PC-9 (cell line): Measurements from ENCODE around the gene UBAP1. TPM values are rescaled to one million over a fixed set of nuclear protein-coding genes. Genes with fewer than 3 reads are reported as not detected.

ENCODE experiments used
- BruUV-seq: library from RNA; stranded (reverse); fragments of 400-500 nt; replicated peaks from 2 replicates; lab custom pipeline; 2021; lab: Mats Ljungman, UMichigan
- CTCF ChIA-PET: fragments of 300-600 bp; sonication (Branson Sonifier 250); formaldehyde crosslinking; loops from one replicate; lab custom pipeline; 2022; ENCODE audit warnings: antibody characterized with exemption; lab: Charles Lee
- POLR2A ChIA-PET: fragments of 300-600 bp; sonication (Branson Sonifier 250); formaldehyde crosslinking; loops from one replicate; lab custom pipeline; 2022; ENCODE audit warnings: antibody characterized with exemption; ENCODE audit not compliant: unreplicated experiment; lab: Charles Lee
- DNase-seq, 2 experiments: peaks; one replicate each; pipeline versions ENCODE4 v3.0.0 to v3.0.0-alpha.2; 2015 to 2022; ENCODE audit warnings: mixed read lengths in 1 of 2
- H2AFZ ChIP-seq: fragments of 200-600 bp; sonication (generic); 2 replicates; pipeline ENCODE4 v1.8.1; 2017; ENCODE audit warnings: antibody characterized with exemption
- H3F3A ChIP-seq: fragments of 200-600 bp; sonication (generic); 2 replicates; pipeline ENCODE4 v1.8.1; 2017; ENCODE audit warnings: antibody characterized with exemption, mild to moderate bottlenecking, low read depth; ENCODE audit not compliant: insufficient read depth
- H3K27ac ChIP-seq: fragments of 200-600 bp; sonication (generic); 2 replicates; pipeline ENCODE4 v1.6.1; 2016; ENCODE audit warnings: mixed run types
- H3K27me3 ChIP-seq: fragments of 200-600 bp; sonication (generic); 2 replicates; pipeline ENCODE4 v1.6.1; 2016; ENCODE audit warnings: low read depth, mixed run types; ENCODE audit not compliant: insufficient read depth
- H3K36me3 ChIP-seq: fragments of 200-600 bp; sonication (generic); 2 replicates; pipeline ENCODE4 v1.6.1; 2016; ENCODE audit warnings: low read depth, mixed run types
- H3K4me1 ChIP-seq: fragments of 200-600 bp; sonication (generic); replicated peaks from 2 replicates; pipeline ENCODE4 v1.6.1; 2016; ENCODE audit warnings: mixed run types; ENCODE audit not compliant: insufficient read depth
- H3K4me2 ChIP-seq: fragments of 200-600 bp; sonication (generic); 2 replicates; pipeline ENCODE4 v1.6.1; 2017; ENCODE audit warnings: mixed run types
- H3K4me3 ChIP-seq: fragments of 200-600 bp; sonication (generic); 2 replicates; pipeline ENCODE4 v1.6.1; 2016; ENCODE audit warnings: mixed run types
- H3K79me2 ChIP-seq: fragments of 200-600 bp; sonication (generic); 2 replicates; pipeline ENCODE4 v1.6.1; 2017; ENCODE audit warnings: low read depth, mixed run types
- H3K9me2 ChIP-seq: fragments of 200-600 bp; sonication (generic); 2 replicates; pipeline ENCODE4 v1.8.1; 2017; ENCODE audit warnings: mild to moderate bottlenecking; ENCODE audit not compliant: insufficient read depth
- H3K9me3 ChIP-seq: fragments of 200-600 bp; sonication (generic); 2 replicates; pipeline ENCODE4 v1.8.1; 2016; ENCODE audit warnings: low read depth; ENCODE audit not compliant: insufficient read depth
- H4K20me1 ChIP-seq: fragments of 200-600 bp; sonication (generic); 2 replicates; pipeline ENCODE4 v1.8.1; 2017; ENCODE audit not compliant: insufficient read depth
- EZH2 ChIP-seq: fragments of 200-600 bp; sonication (generic); IDR thresholded peaks from 2 replicates; pipeline ENCODE4 v1.8.0; 2017; ENCODE audit warnings: antibody characterized with exemption, low read depth
- intact Hi-C: fragments of 100-400 bp; cut with micrococcal nuclease; formaldehyde crosslinking; loops from one replicate; pipeline ENCODE4 v1.10.0; 2022; ENCODE audit not compliant: unreplicated experiment
- total RNA-seq: library from RNA; stranded (reverse); gene quantifications from 2 replicates; pipeline ENCODE4 v1.2.3, GENCODE V29; 2021
- TF ChIP-seq, protein P1 (sequence below): fragments of 200-600 bp; sonication (generic); conservative IDR thresholded peaks from 2 replicates; pipeline ENCODE4 v1.6.1; 2017; ENCODE audit warnings: mixed run types, antibody characterized with exemption, mild to moderate bottlenecking, moderate library complexity

UBAP1 gene
- total RNA-seq, 1 experiment from 2014 or later = 33.8 TPM

- ChIA-PET POLR2A (interaction anchor here (0.5 to 0.6 kb wide), 3 partner anchors 77 to 329 kb away, joined by 3 to 38 read pairs (median 8); no protein-coding TSS in a partner anchor), CTCF (interaction anchor here (0.6 to 1.8 kb wide), 3 partner anchors 14 to 298 kb away, joined by 3 to 5 read pairs (median 4); no protein-coding TSS in a partner anchor)
- TF ChIP-seq, protein P1, sequence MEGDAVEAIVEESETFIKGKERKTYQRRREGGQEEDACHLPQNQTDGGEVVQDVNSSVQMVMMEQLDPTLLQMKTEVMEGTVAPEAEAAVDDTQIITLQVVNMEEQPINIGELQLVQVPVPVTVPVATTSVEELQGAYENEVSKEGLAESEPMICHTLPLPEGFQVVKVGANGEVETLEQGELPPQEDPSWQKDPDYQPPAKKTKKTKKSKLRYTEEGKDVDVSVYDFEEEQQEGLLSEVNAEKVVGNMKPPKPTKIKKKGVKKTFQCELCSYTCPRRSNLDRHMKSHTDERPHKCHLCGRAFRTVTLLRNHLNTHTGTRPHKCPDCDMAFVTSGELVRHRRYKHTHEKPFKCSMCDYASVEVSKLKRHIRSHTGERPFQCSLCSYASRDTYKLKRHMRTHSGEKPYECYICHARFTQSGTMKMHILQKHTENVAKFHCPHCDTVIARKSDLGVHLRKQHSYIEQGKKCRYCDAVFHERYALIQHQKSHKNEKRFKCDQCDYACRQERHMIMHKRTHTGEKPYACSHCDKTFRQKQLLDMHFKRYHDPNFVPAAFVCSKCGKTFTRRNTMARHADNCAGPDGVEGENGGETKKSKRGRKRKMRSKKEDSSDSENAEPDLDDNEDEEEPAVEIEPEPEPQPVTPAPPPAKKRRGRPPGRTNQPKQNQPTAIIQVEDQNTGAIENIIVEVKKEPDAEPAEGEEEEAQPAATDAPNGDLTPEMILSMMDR = no peak
- no peak for TF ChIP-seq EZH2
- H3K4me3 ChIP-seq = no peak overlapping the region
- peak overlapping the region; percentile 48 for H3K27ac ChIP-seq
- peak overlapping the region; percentile 17; the same call in 1 of the 2 replicates for H3K4me2 ChIP-seq
- no peaks in the 10 kb centered on the region for H3K79me2 ChIP-seq
- no peaks in the 10 kb centered on the region for H3K9me2 ChIP-seq
- H3K9me3 ChIP-seq = no peaks in the 10 kb centered on the region
- no TSS peak for BruUV-seq
- intact Hi-C loops = loop anchor here (5.0 to 10.0 kb wide), 3 partner anchors 123 to 350 kb away; partner anchors contain the start of genes DCAF12 and MYORG
- H3K4me1 ChIP-seq = peaks cover 27% of the 10 kb centered on the region
- no peaks in the 10 kb centered on the region for H4K20me1 ChIP-seq
- H3F3A ChIP-seq = peaks cover 29% of the 10 kb centered on the region
- DNase-seq = peak; percentile 56 to 79
- no peaks in the 10 kb centered on the region for H3K36me3 ChIP-seq
- no peaks in the 10 kb centered on the region for H3K27me3 ChIP-seq
- H2AFZ ChIP-seq = no peak overlapping the region
These were observed 75.5 kb downstream of the UBAP1 start for GRCh38 chr9:34254141-34254913.

GRCh38 chr9:34254966-34255825 lies 76.4 kb downstream of the UBAP1 start:
- Histone ChIP-seq H3K4me1 (peaks cover 27% of the 10 kb centered on the region), H3K36me3 (no peaks in the 10 kb centered on the region), H3K9me3 (no peaks in the 10 kb centered on the region), H3K27ac (peak overlapping the region; percentile 48), H2AFZ (no peak overlapping the region), H3K4me2 (peak overlapping the region; percentile 17; the same call in 1 of the 2 replicates), H3F3A (peaks cover 29% of the 10 kb centered on the region), H3K79me2 (no peaks in the 10 kb centered on the region), H3K9me2 (no peaks in the 10 kb centered on the region), H3K27me3 (no peaks in the 10 kb centered on the region), H4K20me1 (no peaks in the 10 kb centered on the region), H3K4me3 (no peak overlapping the region)
- POLR2A ChIA-PET = interaction anchor here (0.5 kb wide), 1 partner anchor 78 kb away, joined by 38 read pairs; no protein-coding TSS in a partner anchor
- no TSS peak for BruUV-seq
- intact Hi-C loops = loop anchor here (5.0 to 10.0 kb wide), 3 partner anchors 122 to 350 kb away; partner anchors contain the start of genes DCAF12 and MYORG
- TF ChIP-seq EZH2 = no peak
- TF ChIP-seq, protein P1 = no peak
- DNase-seq = no peak
- CTCF ChIA-PET = interaction anchor here (0.8 to 1.8 kb wide), 2 partner anchors 15 to 124 kb away, joined by 3 to 5 read pairs; no protein-coding TSS in a partner anchor

DNA sequence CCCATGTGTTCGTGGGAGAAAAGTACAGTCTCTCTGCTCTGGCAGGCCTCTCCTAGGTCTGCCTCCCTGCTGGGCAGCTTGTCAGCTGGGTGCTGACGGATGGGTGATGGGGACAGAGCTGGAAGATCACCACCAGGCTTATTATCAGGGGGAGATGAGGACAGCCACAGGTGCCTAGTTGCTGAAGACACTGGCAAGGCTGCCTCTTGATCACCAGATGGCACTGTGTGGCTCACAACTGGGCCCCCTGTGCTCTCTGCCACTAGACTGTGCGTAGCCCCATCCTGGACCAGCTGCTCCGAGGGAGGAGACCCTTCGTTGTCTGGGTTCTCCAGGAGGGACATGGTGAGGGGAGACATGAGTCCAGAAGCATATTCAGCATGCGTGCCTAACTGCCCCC lies 77.3 kb downstream of the UBAP1 start:
- intact Hi-C loops = loop anchor here (10.0 kb wide), 1 partner anchor 349 kb away; no protein-coding TSS in a partner anchor
- TF ChIP-seq, protein P1 = no peak
- TF ChIP-seq EZH2 = no peak
- no peaks in the 10 kb centered on the region for H3K79me2 ChIP-seq
- DNase-seq = no peak
- no peaks in the 10 kb centered on the region for H4K20me1 ChIP-seq
- ChIA-PET POLR2A (no interaction called here), CTCF (interaction anchor here (1.8 kb wide), 1 partner anchor 123 kb away, joined by 5 read pairs; no protein-coding TSS in a partner anchor)
- no peaks in the 10 kb centered on the region for H3K36me3 ChIP-seq
- no TSS peak for BruUV-seq
- H3K27me3 ChIP-seq = no peaks in the 10 kb centered on the region
- no peak overlapping the region for H3K4me2 ChIP-seq
- H3K4me1 ChIP-seq = peaks cover 27% of the 10 kb centered on the region
- H3K4me3 ChIP-seq = no peak overlapping the region
- H3F3A ChIP-seq = peaks cover 29% of the 10 kb centered on the region
- no peaks in the 10 kb centered on the region for H3K9me2 ChIP-seq
- H2AFZ ChIP-seq = no peak overlapping the region
- 0 out of 2 replicates have a peak overlapping the region, but pooled peaks have one; percentile 48 for H3K27ac ChIP-seq
- H3K9me3 ChIP-seq = no peaks in the 10 kb centered on the region
